OCI-M2 (cell line): ENCODE measurements around the gene TDRKH.

ENCODE experiments used
- DNase-seq: peaks from one replicate; lab custom pipeline; 2025; ENCODE audit not compliant: unreplicated experiment; lab: John Stamatoyannopoulos, UW

The TDRKH gene

GRCh38 chr1:151825204-151825603 is 34.9 kb upstream of the TDRKH start:
- DNase-seq: no peak

- no peak for DNase-seq
These were observed 32.9 kb upstream of the TDRKH start for GRCh38 chr1:151823175-151823574.

- DNase-seq: no peak
These were observed 32.1 kb upstream of the TDRKH start for GRCh38 chr1:151822404-151822803.

- no peak for DNase-seq
These were observed 30.6 kb upstream of the TDRKH start for GRCh38 chr1:151820940-151821339.

GRCh38 chr1:151819976-151820623 is 29.8 kb upstream of the TDRKH start:
- DNase-seq: no peak

- no peak for DNase-seq
These were observed 29.0 kb upstream of the TDRKH start for GRCh38 chr1:151819227-151819835.

- no peak for DNase-seq
These were observed 27.0 kb upstream of the TDRKH start for GRCh38 chr1:151817353-151817730.

- DNase-seq: no peak
These were observed 26.4 kb upstream of the TDRKH start for GRCh38 chr1:151816548-151817352.

GRCh38 chr1:151815716-151816327 is 25.5 kb upstream of the TDRKH start:
- no peak for DNase-seq

- no peak for DNase-seq
These were observed 24.8 kb upstream of the TDRKH start for GRCh38 chr1:151814971-151815545.

GRCh38 chr1:151814426-151814825 is 24.1 kb upstream of the TDRKH start:
- no peak for DNase-seq

GRCh38 chr1:151813271-151813977 is 23.1 kb upstream of the TDRKH start:
- no peak for DNase-seq

GRCh38 chr1:151811181-151811580 is 20.9 kb upstream of the TDRKH start:
- no peak for DNase-seq

- DNase-seq: no peak
These were observed 19.8 kb upstream of the TDRKH start for GRCh38 chr1:151809985-151810556.

GRCh38 chr1:151809290-151809984 is 19.1 kb upstream of the TDRKH start:
- no peak for DNase-seq

GRCh38 chr1:151807766-151808165 is 17.5 kb upstream of the TDRKH start:
- no peak for DNase-seq

GRCh38 chr1:151807131-151807530 is 16.8 kb upstream of the TDRKH start:
- DNase-seq: no peak

- DNase-seq: no peak
These were observed 15.9 kb upstream of the TDRKH start for GRCh38 chr1:151806170-151806569.

GRCh38 chr1:151805066-151805820 is 14.9 kb upstream of the TDRKH start, which contains the start of gene LINGO4:
Gene LINGO4 (minus strand): TSS chr1:151805419. CDS start chr1:151802704, 2,715 bp downstream.
- no peak for DNase-seq
